Esophagus (tissue), 2 donors: ENCODE measurements around the gene PGBD4. TPM values are rescaled to one million over a fixed set of nuclear protein-coding genes. Genes with fewer than 3 reads are reported as not detected.

ENCODE experiments used
- polyA plus RNA-seq, 2 donors: library from polyadenylated mRNA; stranded (reverse); fragments of 200-250 nt; gene quantifications; one replicate each; pipeline ENCODE4 v1.2.3, GENCODE V29; 2013
- donor health status: healthy with polysubstance abuse.
- donor health status: Bipolar disorder and iron deficiency.

Gene PGBD4
- polyA plus RNA-seq, 2 donors = 0.49 to 0.71 TPM

Other genes with a start within 250 kb of the PGBD4 start
- not detected for gene CHRM5, start 133.6 kb upstream of the PGBD4 start, polyA plus RNA-seq
- gene AVEN, start 62.9 kb upstream of the PGBD4 start, polyA plus RNA-seq = 10 to 100 TPM in 1 of 2 donors, 1 to 10 TPM in 1; 8.2 to 11.1 TPM
- 10 to 100 TPM; 47.0 to 58.8 TPM for gene EMC7, start 221 bp upstream of the PGBD4 start, polyA plus RNA-seq
- 10 to 100 TPM; 35.4 to 64.3 TPM for gene KATNBL1, start 108.0 kb downstream of the PGBD4 start, polyA plus RNA-seq
- gene EMC4, start 122.9 kb downstream of the PGBD4 start, polyA plus RNA-seq = 100 to 1,000 TPM; 126 to 142 TPM
- gene SLC12A6, start 235.7 kb downstream of the PGBD4 start, polyA plus RNA-seq = 10 to 100 TPM; 16.1 to 21.5 TPM
- gene NOP10, start 241.1 kb downstream of the PGBD4 start, polyA plus RNA-seq = 100 to 1,000 TPM; 203 to 276 TPM
- not detected for gene NUTM1, start 241.2 kb downstream of the PGBD4 start, polyA plus RNA-seq